T follicular helper cell (primary cell): Measurements from ENCODE around the gene WFIKKN1.
A peak's percentile ranks its signal among the peaks of the same experiment; 100 is the strongest.

Experiments
- DNase-seq: peaks from one replicate; pipeline ENCODE4 v3.0.0-alpha.2; 2020; ENCODE audit warnings: low read depth
- total RNA-seq, 2 experiments: gene quantifications; one replicate each; lab custom pipeline; 2026; lab: John Stamatoyannopoulos, UW

WFIKKN1 gene
- 0.70 to 0.78 reads per million in 2 experiments for total RNA-seq

GRCh38 chr16:630815-631405, at the start of gene WFIKKN1:
WFIKKN1 (plus strand) TSS chr16:630985; CDS start chr16:631254, 269 bp downstream.
- no peak for DNase-seq

- DNase-seq, result no peak
Measured at GRCh38 chr16:582218-582613, 48.6 kb upstream of the WFIKKN1 start.

- no peak for DNase-seq
Measured at GRCh38 chr16:582614-583331, 48.0 kb upstream of the WFIKKN1 start.

GRCh38 chr16:583470-583814, 47.3 kb upstream of the WFIKKN1 start:
- DNase-seq, result no peak

- no peak for DNase-seq
Measured at GRCh38 chr16:583815-584591, 46.8 kb upstream of the WFIKKN1 start.

- DNase-seq, result no peak
Measured at GRCh38 chr16:585351-585750, 45.4 kb upstream of the WFIKKN1 start.

GRCh38 chr16:586047-586644, 44.6 kb upstream of the WFIKKN1 start:
- no peak for DNase-seq

- DNase-seq, result no peak
Measured at GRCh38 chr16:586645-587590, 43.9 kb upstream of the WFIKKN1 start.

GRCh38 chr16:588639-588888, 42.2 kb upstream of the WFIKKN1 start:
- peak; percentile 64 for DNase-seq

GRCh38 chr16:588889-589657, 41.7 kb upstream of the WFIKKN1 start:
- DNase-seq, result peak; percentile 98

- DNase-seq, result peak; percentile 99
Measured at GRCh38 chr16:589658-590187, 41.1 kb upstream of the WFIKKN1 start, which contains the start of gene RAB40C. RAB40C (plus strand) TSS chr16:590066; CDS start chr16:590292, 226 bp downstream.

GRCh38 chr16:590188-590814, 40.5 kb upstream of the WFIKKN1 start:
- DNase-seq, result no peak

GRCh38 chr16:590815-591200, 40.0 kb upstream of the WFIKKN1 start:
- DNase-seq, result no peak

GRCh38 chr16:591231-591630, 39.6 kb upstream of the WFIKKN1 start:
- DNase-seq, result no peak

GRCh38 chr16:591892-592517, 38.8 kb upstream of the WFIKKN1 start:
- no peak for DNase-seq

- DNase-seq, result no peak
Measured at GRCh38 chr16:592518-593306, 38.1 kb upstream of the WFIKKN1 start.

GRCh38 chr16:593406-593805, 37.4 kb upstream of the WFIKKN1 start:
- no peak for DNase-seq

- DNase-seq, result no peak
Measured at GRCh38 chr16:593807-594206, 37.0 kb upstream of the WFIKKN1 start.

- DNase-seq, result no peak
Measured at GRCh38 chr16:595094-595528, 35.7 kb upstream of the WFIKKN1 start.
